H1 (cell line): Measurements from ENCODE around the gene MYO1A. TPM values are rescaled to one million over a fixed set of nuclear protein-coding genes. Genes with fewer than 3 reads are reported as not detected.
A peak's percentile ranks its signal among the peaks of the same experiment; 100 is the strongest.

Experiments used
- BACH1 ChIP-seq: IDR thresholded peaks from 2 replicates; pipeline ENCODE4 v1.6.1; 2012; ENCODE audit warnings: low read length, improper control_type of control experiment
- EGR1 ChIP-seq: IDR thresholded peaks from 2 replicates; pipeline ENCODE4 v1.6.1; 2011; ENCODE audit warnings: low read depth, low read length, borderline replicate concordance
- EP300 ChIP-seq, 2 experiments: IDR thresholded peaks; 1 replicate in 1 of 2; 2 replicates in 1 of 2; pipeline ENCODE4 v1.6.1; 2011 to 2012; ENCODE audit warnings: low read depth in 2 of 2, low read length in 2 of 2, mild to moderate bottlenecking in 2 of 2, borderline replicate concordance in 1 of 2, inconsistent platforms in 1 of 2, moderate library complexity in 1 of 2
- HDAC2 ChIP-seq, 2 experiments: fragments of 300-600 bp in 1 of 2; sonication (generic) in 1 of 2; IDR thresholded peaks; 2 replicates each; pipeline ENCODE4 v1.6.1; 2011 to 2012; ENCODE audit warnings: low read depth in 2 of 2, low read length in 2 of 2, mild to moderate bottlenecking in 2 of 2, moderate library complexity in 2 of 2, borderline replicate concordance in 1 of 2, inconsistent platforms in 1 of 2
- KDM4A ChIP-seq: IDR thresholded peaks from one replicate; pipeline ENCODE4 v1.7.1; 2012; ENCODE audit warnings: low read depth, mild to moderate bottlenecking, moderate library complexity, low read length, inconsistent platforms; ENCODE audit not compliant: severe bottlenecking
- NRF1 ChIP-seq: IDR thresholded peaks from 2 replicates; pipeline ENCODE4 v1.6.1; 2011; ENCODE audit warnings: mild to moderate bottlenecking, low read depth, low read length, improper control_type of control experiment
- POLR2A ChIP-seq, 2 experiments: IDR thresholded peaks; 1 replicate in 1 of 2; 2 replicates in 1 of 2; pipeline ENCODE4 v1.6.1; 2011; ENCODE audit warnings: low read depth in 2 of 2, low read length in 2 of 2, mild to moderate bottlenecking in 2 of 2; ENCODE audit errors: control extremely low read depth in 1 of 2
- RAD21 ChIP-seq, 2 experiments: IDR thresholded peaks in 1 of 2; conservative IDR thresholded peaks in 1 of 2; 2 replicates each; pipeline ENCODE4 v1.6.1; 2011; ENCODE audit warnings: low read depth in 2 of 2, low read length in 2 of 2, improper control_type of control experiment in 1 of 2, inconsistent platforms in 1 of 2, mild to moderate bottlenecking in 1 of 2, moderate library complexity in 1 of 2
- RFX5 ChIP-seq: IDR thresholded peaks from 2 replicates; pipeline ENCODE4 v1.6.1; 2011; ENCODE audit warnings: low read depth, low read length, improper control_type of control experiment, borderline replicate concordance
- SP1 ChIP-seq: IDR thresholded peaks from 2 replicates; pipeline ENCODE4 v1.6.1; 2011; ENCODE audit warnings: low read depth, low read length
- SP4 ChIP-seq: IDR thresholded peaks from 2 replicates; pipeline ENCODE4 v1.6.1; 2012; ENCODE audit warnings: low read length, inconsistent platforms
- TAF1 ChIP-seq: IDR thresholded peaks from 2 replicates; pipeline ENCODE4 v1.6.1; 2011; ENCODE audit warnings: mild to moderate bottlenecking, low read depth, low read length
- TCF12 ChIP-seq: IDR thresholded peaks from 2 replicates; pipeline ENCODE4 v1.6.1; 2011; ENCODE audit warnings: low read depth, mild to moderate bottlenecking, low read length
- YY1 ChIP-seq: IDR thresholded peaks from 2 replicates; pipeline ENCODE4 v1.6.1; 2011; ENCODE audit warnings: low read depth, mild to moderate bottlenecking, low read length
- polyA plus RNA-seq, 7 experiments: library from polyadenylated mRNA; depleted of rRNA in 3 of 7; stranded (reverse) in 5 of 7; unstranded in 2 of 7; fragments of >200 nt in 5 of 7; fragments of 200-250 nt in 2 of 7; gene quantifications; 1 replicate in 5 of 7; 2 replicates in 1 of 7; 4 replicates in 1 of 7; pipeline versions ENCODE4 v1.2.1 to v1.2.3, GENCODE V29; 2011 to 2013; ENCODE audit warnings: missing spikeins in 2 of 7, mixed read lengths in 2 of 7
- total RNA-seq: library from RNA; stranded (reverse); fragmentation: NEBNext Ultra II Directional; extraction: Animal tissue kit (Norgen Biotek cat#: 25700); gene quantifications from 2 replicates; pipeline ENCODE4 v1.2.1, GENCODE V29; 2021
- TF ChIP-seq, protein P1 (sequence below), 3 experiments: IDR thresholded peaks; 1 replicate in 2 of 3; 2 replicates in 1 of 3; pipeline versions ENCODE4 v1.5.1 to v1.6.1; 2011; ENCODE audit warnings: low read length in 3 of 3, mild to moderate bottlenecking in 3 of 3, inconsistent platforms in 2 of 3, low read depth in 1 of 3, moderate library complexity in 1 of 3; ENCODE audit not compliant: insufficient read depth in 1 of 3; ENCODE audit errors: control extremely low read depth in 1 of 3

The MYO1A gene
- total and polyA plus RNA-seq, 2 of the 8 experiments (the other 6 are each of a cell fraction or from before 2014, with no cell fraction given) = 0.54 to 0.77 TPM

DNA sequence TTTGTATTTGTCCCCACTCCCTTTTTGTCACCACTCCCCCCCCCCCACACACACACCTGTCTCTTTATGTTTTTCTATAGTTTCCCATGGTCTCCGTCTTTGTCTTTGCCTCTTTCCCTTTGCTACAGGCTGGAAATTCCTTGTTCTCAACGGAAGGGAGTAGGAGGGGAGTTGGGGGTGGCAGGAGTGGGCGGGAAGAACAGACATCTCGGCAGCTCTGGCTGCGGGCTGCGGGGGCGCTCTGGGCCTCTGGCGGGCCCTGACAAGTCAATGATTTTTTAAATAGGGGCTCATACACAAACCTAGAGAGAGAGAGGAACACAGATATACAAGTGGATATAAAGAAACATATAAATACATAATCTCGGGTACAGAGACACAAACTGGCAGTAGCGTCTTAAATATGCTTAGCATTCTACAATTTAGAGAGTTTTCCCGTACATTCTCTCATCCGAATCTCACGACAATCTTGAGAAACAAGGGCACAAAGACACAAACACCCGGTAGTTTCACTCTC lies 36.6 kb upstream of the MYO1A start (continued):
- no peak for TF ChIP-seq YY1
- TF ChIP-seq, protein P1, sequence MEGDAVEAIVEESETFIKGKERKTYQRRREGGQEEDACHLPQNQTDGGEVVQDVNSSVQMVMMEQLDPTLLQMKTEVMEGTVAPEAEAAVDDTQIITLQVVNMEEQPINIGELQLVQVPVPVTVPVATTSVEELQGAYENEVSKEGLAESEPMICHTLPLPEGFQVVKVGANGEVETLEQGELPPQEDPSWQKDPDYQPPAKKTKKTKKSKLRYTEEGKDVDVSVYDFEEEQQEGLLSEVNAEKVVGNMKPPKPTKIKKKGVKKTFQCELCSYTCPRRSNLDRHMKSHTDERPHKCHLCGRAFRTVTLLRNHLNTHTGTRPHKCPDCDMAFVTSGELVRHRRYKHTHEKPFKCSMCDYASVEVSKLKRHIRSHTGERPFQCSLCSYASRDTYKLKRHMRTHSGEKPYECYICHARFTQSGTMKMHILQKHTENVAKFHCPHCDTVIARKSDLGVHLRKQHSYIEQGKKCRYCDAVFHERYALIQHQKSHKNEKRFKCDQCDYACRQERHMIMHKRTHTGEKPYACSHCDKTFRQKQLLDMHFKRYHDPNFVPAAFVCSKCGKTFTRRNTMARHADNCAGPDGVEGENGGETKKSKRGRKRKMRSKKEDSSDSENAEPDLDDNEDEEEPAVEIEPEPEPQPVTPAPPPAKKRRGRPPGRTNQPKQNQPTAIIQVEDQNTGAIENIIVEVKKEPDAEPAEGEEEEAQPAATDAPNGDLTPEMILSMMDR (IDR thresholded peaks at IDR 0.05; ENCODE audit: control extremely low read depth in 1 of 3, insufficient read depth in 1 of 3, low read depth in 1 of 3, low read length in 3 of 3) = peak in 2 of 3 experiments; percentile 23 to 37; a peak in 2 of 4 replicates
- TF ChIP-seq TCF12 = no peak
- peak in 1 of 2 experiments; percentile 57; a peak in 1 of 3 replicates for TF ChIP-seq POLR2A (IDR thresholded peaks at IDR 0.05; ENCODE audit: control extremely low read depth in 1 of 2, low read depth in 2 of 2, low read length in 2 of 2)
- TF ChIP-seq TAF1 = no peak
- peak; percentile 89 for TF ChIP-seq EGR1
- TF ChIP-seq BACH1 = no peak
- peak; percentile 62; the same call in 1 of the 2 replicates for TF ChIP-seq SP4
- no peak for TF ChIP-seq EP300 (IDR thresholded peaks at IDR 0.05; ENCODE audit: borderline replicate concordance in 1 of 2, low read depth in 2 of 2, low read length in 2 of 2)
- no peak for TF ChIP-seq NRF1
- peak; percentile 31; the same call in 1 of the 2 replicates for TF ChIP-seq SP1
- peak; percentile 10 to 14; a peak in 2 of 4 replicates for TF ChIP-seq RAD21 (IDR thresholded peaks at IDR 0.05 in 1 of 2, conservative IDR thresholded peaks at IDR 0.05 in 1 of 2; ENCODE audit: low read depth in 2 of 2, low read length in 2 of 2)
- no peak for TF ChIP-seq KDM4A
- no peak for TF ChIP-seq RFX5
- TF ChIP-seq HDAC2 (IDR thresholded peaks at IDR 0.05; ENCODE audit: borderline replicate concordance in 1 of 2, low read depth in 2 of 2, low read length in 2 of 2) = peak in 1 of 2 experiments; percentile 24; a peak in 1 of 4 replicates
